HepG2 (cell line): ENCODE measurements around the gene UNC13D. TPM values are rescaled to one million over a fixed set of nuclear protein-coding genes. Genes with fewer than 3 reads are reported as not detected.

Source experiments
- CCAR2 ChIP-seq: fragments of 200-400 bp; formaldehyde crosslinking; optimal IDR thresholded peaks from 2 replicates; pipeline ENCODE3; 2018; ENCODE audit warnings: low read depth, mild to moderate bottlenecking, low read length, moderate library complexity
- RFX3 ChIP-seq: IDR thresholded peaks from 2 replicates; pipeline ENCODE4 v1.6.1; 2016; ENCODE audit warnings: missing biosample characterization, missing genetic modification reagents
- RFXAP ChIP-seq: sonication (generic); formaldehyde crosslinking; IDR thresholded peaks from 2 replicates; pipeline ENCODE4 v1.4.0; 2020; ENCODE audit warnings: missing genetic modification reagents, borderline replicate concordance
- SRF ChIP-seq: IDR thresholded peaks from 2 replicates; pipeline ENCODE4 v1.6.1; 2011; ENCODE audit warnings: mild to moderate bottlenecking, low read depth, low read length, moderate library complexity
- ZNF256 ChIP-seq: sonication (generic); formaldehyde crosslinking; conservative IDR thresholded peaks from 2 replicates; pipeline ENCODE4 v1.4.0; 2020; ENCODE audit warnings: missing genetic modification reagents
- polyA plus RNA-seq, 8 experiments: library from polyadenylated mRNA; depleted of rRNA in 3 of 8; stranded (reverse) in 7 of 8; unstranded in 1 of 8; fragments of >200 nt; fragmentation: Illumina TruSeq in 4 of 8; extraction: Trizol in 4 of 8; gene quantifications; 2 replicates each; pipeline versions ENCODE4 v1.2.1 to v1.2.3, GENCODE V29; 2011 to 2016; ENCODE audit warnings: low read depth in 4 of 8, missing spikeins in 1 of 8, mixed read lengths in 1 of 8; ENCODE audit not compliant: insufficient read depth in 1 of 8
- total RNA-seq, 5 experiments: library from RNA; depleted of rRNA; stranded (reverse); fragments of >200 nt; fragmentation: Illumina TruSeq; extraction: Trizol; gene quantifications; 2 replicates each; pipeline ENCODE4 v1.2.3, GENCODE V29; 2016; ENCODE audit warnings: low read depth in 1 of 5
- TF ChIP-seq, protein P1 (sequence below): sonication (generic); formaldehyde crosslinking; IDR thresholded peaks from 2 replicates; pipeline ENCODE4 v1.4.0; 2020; ENCODE audit warnings: low read depth, mild to moderate bottlenecking, missing genetic modification reagents
- TF ChIP-seq, protein P2 (sequence below): sonication (generic); formaldehyde crosslinking; IDR thresholded peaks from 2 replicates; pipeline ENCODE4 v1.9.0; 2022; ENCODE audit warnings: low read depth, missing genetic modification reagents
- TF ChIP-seq, protein P3 (sequence below): sonication (generic); formaldehyde crosslinking; IDR thresholded peaks from 2 replicates; pipeline ENCODE4 v1.4.0; 2020; ENCODE audit warnings: missing genetic modification reagents, mild to moderate bottlenecking, borderline replicate concordance

The UNC13D gene
- total and polyA plus RNA-seq, 2 of the 13 experiments (the other 11 are each of a cell fraction or from before 2014, with no cell fraction given), result 29.7 to 42.7 TPM

DNA sequence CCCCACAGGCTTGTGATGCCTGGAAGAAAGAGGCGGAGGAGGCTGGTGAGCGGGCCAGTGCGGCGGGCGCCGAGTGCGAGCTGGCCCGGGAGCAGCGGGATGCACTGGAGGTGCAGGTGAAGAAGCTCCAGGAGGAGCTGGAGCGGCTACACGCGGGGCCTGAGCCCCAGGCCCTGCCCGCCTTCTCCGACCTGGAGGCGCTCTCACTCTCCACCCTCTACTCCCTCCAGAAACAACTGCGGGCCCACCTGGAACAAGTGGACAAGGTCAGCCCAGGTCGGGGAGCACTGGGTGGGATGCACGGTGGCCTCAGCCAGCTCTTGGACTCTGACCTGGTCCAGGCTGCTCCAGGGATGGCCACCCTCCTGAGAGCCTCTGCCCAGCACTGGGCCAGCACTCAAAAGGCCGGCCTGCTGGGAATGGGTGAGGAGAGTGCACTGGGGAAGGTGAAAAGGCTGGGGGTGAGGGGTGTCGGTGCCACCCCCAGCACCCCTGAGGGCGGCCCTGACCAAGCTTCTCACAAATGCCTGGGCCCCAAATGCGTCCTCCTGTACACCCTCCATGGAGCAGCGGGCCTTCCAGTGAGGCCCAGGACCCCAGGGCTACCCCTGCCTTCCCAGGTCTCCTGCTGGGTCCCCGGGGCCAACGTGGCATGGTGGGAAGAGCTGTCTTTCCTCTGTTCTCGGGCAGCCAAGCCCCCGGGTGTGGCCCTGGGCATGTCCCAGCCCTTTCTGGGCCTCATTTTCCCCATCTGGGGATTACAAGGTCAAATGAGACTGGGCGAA, 20.8 kb downstream of the UNC13D start (continued):
- TF ChIP-seq, protein P1, sequence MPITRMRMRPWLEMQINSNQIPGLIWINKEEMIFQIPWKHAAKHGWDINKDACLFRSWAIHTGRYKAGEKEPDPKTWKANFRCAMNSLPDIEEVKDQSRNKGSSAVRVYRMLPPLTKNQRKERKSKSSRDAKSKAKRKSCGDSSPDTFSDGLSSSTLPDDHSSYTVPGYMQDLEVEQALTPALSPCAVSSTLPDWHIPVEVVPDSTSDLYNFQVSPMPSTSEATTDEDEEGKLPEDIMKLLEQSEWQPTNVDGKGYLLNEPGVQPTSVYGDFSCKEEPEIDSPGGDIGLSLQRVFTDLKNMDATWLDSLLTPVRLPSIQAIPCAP (CRISPR knock-in tag), result no peak
- TF ChIP-seq ZNF256 (CRISPR knock-in tag), result no peak
- TF ChIP-seq SRF, result no peak
- TF ChIP-seq, protein P2, sequence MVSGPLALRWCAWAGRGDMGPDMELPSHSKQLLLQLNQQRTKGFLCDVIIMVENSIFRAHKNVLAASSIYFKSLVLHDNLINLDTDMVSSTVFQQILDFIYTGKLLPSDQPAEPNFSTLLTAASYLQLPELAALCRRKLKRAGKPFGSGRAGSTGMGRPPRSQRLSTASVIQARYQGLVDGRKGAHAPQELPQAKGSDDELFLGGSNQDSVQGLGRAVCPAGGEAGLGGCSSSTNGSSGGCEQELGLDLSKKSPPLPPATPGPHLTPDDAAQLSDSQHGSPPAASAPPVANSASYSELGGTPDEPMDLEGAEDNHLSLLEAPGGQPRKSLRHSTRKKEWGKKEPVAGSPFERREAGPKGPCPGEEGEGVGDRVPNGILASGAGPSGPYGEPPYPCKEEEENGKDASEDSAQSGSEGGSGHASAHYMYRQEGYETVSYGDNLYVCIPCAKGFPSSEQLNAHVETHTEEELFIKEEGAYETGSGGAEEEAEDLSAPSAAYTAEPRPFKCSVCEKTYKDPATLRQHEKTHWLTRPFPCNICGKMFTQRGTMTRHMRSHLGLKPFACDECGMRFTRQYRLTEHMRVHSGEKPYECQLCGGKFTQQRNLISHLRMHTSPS (CRISPR knock-in tag), result no peak
- no peak for TF ChIP-seq RFX3 (CRISPR knock-in tag)
- TF ChIP-seq, protein P3, sequence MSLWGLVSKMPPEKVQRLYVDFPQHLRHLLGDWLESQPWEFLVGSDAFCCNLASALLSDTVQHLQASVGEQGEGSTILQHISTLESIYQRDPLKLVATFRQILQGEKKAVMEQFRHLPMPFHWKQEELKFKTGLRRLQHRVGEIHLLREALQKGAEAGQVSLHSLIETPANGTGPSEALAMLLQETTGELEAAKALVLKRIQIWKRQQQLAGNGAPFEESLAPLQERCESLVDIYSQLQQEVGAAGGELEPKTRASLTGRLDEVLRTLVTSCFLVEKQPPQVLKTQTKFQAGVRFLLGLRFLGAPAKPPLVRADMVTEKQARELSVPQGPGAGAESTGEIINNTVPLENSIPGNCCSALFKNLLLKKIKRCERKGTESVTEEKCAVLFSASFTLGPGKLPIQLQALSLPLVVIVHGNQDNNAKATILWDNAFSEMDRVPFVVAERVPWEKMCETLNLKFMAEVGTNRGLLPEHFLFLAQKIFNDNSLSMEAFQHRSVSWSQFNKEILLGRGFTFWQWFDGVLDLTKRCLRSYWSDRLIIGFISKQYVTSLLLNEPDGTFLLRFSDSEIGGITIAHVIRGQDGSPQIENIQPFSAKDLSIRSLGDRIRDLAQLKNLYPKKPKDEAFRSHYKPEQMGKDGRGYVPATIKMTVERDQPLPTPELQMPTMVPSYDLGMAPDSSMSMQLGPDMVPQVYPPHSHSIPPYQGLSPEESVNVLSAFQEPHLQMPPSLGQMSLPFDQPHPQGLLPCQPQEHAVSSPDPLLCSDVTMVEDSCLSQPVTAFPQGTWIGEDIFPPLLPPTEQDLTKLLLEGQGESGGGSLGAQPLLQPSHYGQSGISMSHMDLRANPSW (CRISPR knock-in tag), result no peak
- no peak for TF ChIP-seq CCAR2
- no peak for TF ChIP-seq RFXAP
